ENCODE results near the gene ALG14. TPM values are rescaled to one million over a fixed set of nuclear protein-coding genes. Genes with fewer than 3 reads are reported as not detected.

Gene ALG14
- total and polyA plus RNA-seq, 2 of the 4 experiments (the other 2 are of a cell fraction): 1.7 to 2.0 TPM

DNA sequence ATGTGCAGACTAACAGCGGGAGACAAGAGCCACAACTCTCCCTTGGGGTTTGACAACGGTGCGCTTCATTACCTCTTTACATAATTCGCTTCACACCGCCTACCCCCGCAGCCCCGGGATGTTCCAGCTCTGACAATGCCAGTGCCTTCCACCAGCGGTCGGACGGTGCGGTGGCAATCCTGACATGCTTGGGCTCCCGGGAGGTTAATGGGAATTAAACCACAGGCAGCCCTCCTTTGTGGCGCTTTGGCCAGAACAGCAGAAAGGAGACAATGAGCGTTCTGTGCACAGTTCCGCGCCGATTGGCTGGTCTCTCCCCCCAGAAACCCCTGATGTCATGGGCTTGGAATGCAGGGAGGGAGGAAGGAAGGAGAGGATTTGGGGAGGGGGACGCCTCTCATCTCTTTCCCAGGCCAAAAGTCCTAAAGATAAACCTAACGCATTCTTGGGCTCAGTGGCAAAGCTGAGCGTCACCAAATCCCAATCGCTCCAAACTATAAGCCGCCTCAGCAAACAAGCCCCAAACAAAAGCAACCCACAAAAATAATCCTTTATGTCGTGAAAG, 147.1 kb downstream of the ALG14 start (continued):
- peak; percentile 81; the same call in 1 of the 2 replicates for TF ChIP-seq MAZ (IDR thresholded peaks at IDR 0.05; ENCODE audit: borderline replicate concordance, low read depth, low read length)

DNA sequence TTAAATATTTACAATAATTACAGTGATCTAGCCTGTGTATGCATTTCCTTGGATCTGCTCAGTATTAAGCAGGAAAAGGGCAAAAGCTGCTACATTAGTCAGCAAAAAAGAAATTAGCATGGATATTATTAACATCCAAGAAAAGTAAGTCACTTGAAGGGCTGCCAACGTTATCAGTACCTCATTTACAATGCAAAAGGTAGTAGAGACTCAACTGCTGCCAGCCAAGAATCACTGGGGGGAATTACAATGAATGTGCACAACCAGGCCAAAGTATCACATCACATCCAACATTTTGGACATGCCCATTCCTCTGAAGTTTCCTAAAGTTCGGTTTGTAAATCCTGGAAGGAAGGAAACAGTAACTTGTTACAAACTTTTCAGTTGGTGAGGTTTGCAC, 147.7 kb downstream of the ALG14 start:
- Histone ChIP-seq H3K56ac (ENCODE audit: extremely low read depth, insufficient read depth, low read length) (peak overlapping the region; percentile 99), H2AK9ac (replicated peaks; ENCODE audit: low read depth, low read length, poor library complexity) (no peak overlapping the region), H3K4me1 (ENCODE audit: control insufficient read depth, insufficient read depth, low read length) (peaks cover 25% of the 10 kb centered on the region), H4K5ac (ENCODE audit: low read depth, low read length) (peak overlapping the region; percentile 27; the same call in 1 of the 2 replicates), H3K9me3 (ENCODE audit: control insufficient read depth, insufficient read depth, low read length) (no peaks in the 10 kb centered on the region), H2BK20ac (ENCODE audit: low read depth, low read length) (peak overlapping the region; percentile 70; the same call in 1 of the 2 replicates), H3K4me3 (ENCODE audit: insufficient read depth, low read depth, low read length) (peak overlapping the region; percentile 63), H2BK5ac (ENCODE audit: low read depth, low read length, poor library complexity, severe bottlenecking) (peak overlapping the region; percentile 89), H3K27me3 (ENCODE audit: control insufficient read depth, insufficient read depth, low read length) (no peaks in the 10 kb centered on the region), H3K4me2 (ENCODE audit: low read depth, low read length) (peak overlapping the region; percentile 97), H2AK5ac (ENCODE audit: low read depth, low read length) (peak overlapping the region; percentile 18; the same call in 1 of the 2 replicates), H3K36me3 (ENCODE audit: control insufficient read depth, insufficient read depth, low read length) (peaks cover 7% of the 10 kb centered on the region), H3K27ac (ENCODE audit: insufficient read depth, low read length) (peak overlapping the region; percentile 93; the same call in 1 of the 2 replicates), H2AFZ (replicated peaks; ENCODE audit: low read length, poor library complexity) (no peak overlapping the region), H3K9me1 (ENCODE audit: insufficient read depth, low read length) (peaks cover 20% of the 10 kb centered on the region), H2BK15ac (ENCODE audit: low read depth, low read length) (peak overlapping the region; percentile 71; the same call in 1 of the 3 replicates), H4K8ac (ENCODE audit: low read depth in 2 of 2, low read length in 2 of 2) (peak overlapping the region; percentile 54 to 79; a peak in 3 of 4 replicates), H3K4ac (ENCODE audit: low read depth, low read length) (peak overlapping the region; percentile 97), H3K23ac (ENCODE audit: low read depth, low read length) (peak overlapping the region; percentile 98), H3K14ac (replicated peaks; ENCODE audit: low read depth, low read length) (peak overlapping the region; percentile 97), H3K18ac (ENCODE audit: low read depth, low read length) (peak overlapping the region; percentile 53; the same call in 1 of the 2 replicates), H2BK120ac (ENCODE audit: low read depth, low read length) (peak overlapping the region; percentile 96), H4K20me1 (ENCODE audit: insufficient read depth, low read length) (peaks cover 56% of the 10 kb centered on the region), H3K79me1 (ENCODE audit: low read depth in 1 of 2, low read length in 2 of 2) (peaks cover 4 to 55% of the 10 kb centered on the region in 2 experiments; a peak in 2 of 4 replicates), H4K91ac (ENCODE audit: insufficient read depth, low read depth, low read length) (peak overlapping the region; percentile 75), H3K9ac (ENCODE audit: low read depth, low read length) (peak overlapping the region; percentile 89)
- intact Hi-C loops (cut with micrococcal nuclease) (loop anchor here (1.0 to 10.0 kb wide), 3 partner anchors 71 to 310 kb away; partner anchors contain the start of gene RWDD3), dilution Hi-C loops (cut with HindIII; ENCODE audit: low sequenced_read_pairs, unreplicated experiment) (no loop called here), in situ Hi-C loops (cut with MboI; ENCODE audit: low sequenced_read_pairs) (no loop called here)
- POLR2A ChIA-PET (ENCODE audit: unreplicated experiment): no interaction called here
- DNase-seq (peak; percentile 44), ATAC-seq (ENCODE audit: low read depth) (no peak)
- BruUV-seq (replicated peaks): no TSS peak
- TF ChIP-seq MAFK (IDR thresholded peaks at IDR 0.05; ENCODE audit: low read depth, low read length): peak; percentile 71
- TF ChIP-seq CHD1 (IDR thresholded peaks at IDR 0.05; ENCODE audit: low read depth, low read length): no peak
- CTCF ChIA-PET: interaction anchor here (0.9 to 1.8 kb wide), 2 partner anchors 13 to 71 kb away, joined by 3 to 7 read pairs; no protein-coding TSS in a partner anchor
- WGBS, 2 experiments (ENCODE audit: extremely low coverage in 2 of 2, insufficient read length in 1 of 2): no CpG with 5 or more reads among the region's 2 CpGs

Other genes with a start within 250 kb of the ALG14 start
- gene CNN3, start 145.8 kb downstream of the ALG14 start, total RNA-seq (2012; rRNA removed): 552 and 592 TPM in 2 replicates
- gene CNN3, start 145.8 kb downstream of the ALG14 start, polyA plus RNA-seq (2012; rRNA removed): 214 and 249 TPM in 2 replicates
- 0.36 and 0.83 TPM in 2 replicates for gene TLCD4, start 44.4 kb upstream of the ALG14 start, total RNA-seq (2012; rRNA removed)
- gene TLCD4, start 44.4 kb upstream of the ALG14 start, polyA plus RNA-seq (2012; rRNA removed): 0.16 and 0.22 TPM in 2 replicates
- 10.4 and 10.6 TPM in 2 replicates for gene RWDD3, start 161.3 kb upstream of the ALG14 start, total RNA-seq (2012; rRNA removed)
- gene RWDD3, start 161.3 kb upstream of the ALG14 start, polyA plus RNA-seq (2012; rRNA removed): 9.9 and 13.6 TPM in 2 replicates